HG03095 (cell line): ENCODE measurements around the gene RGS16.
"Not testable (repeated sequence)": the region's sequence is repeated elsewhere in the genome, so short reads cannot be mapped to it uniquely, and the experiment has no call there.

ENCODE experiments used
- ATAC-seq: cut with Tn5 transposase; IDR thresholded peaks from one replicate; pipeline ENCODE4 v1.9.1; 2021; ENCODE audit warnings: moderate library complexity; ENCODE audit not compliant: unreplicated experiment

RGS16 gene

GRCh38 chr1:182604175-182605164, at the start of gene RGS16:
TSS of gene RGS16 (minus strand) at chr1:182604389. CDS start at chr1:182604259, 130 bp downstream.
- ATAC-seq = peak; percentile 85

DNA sequence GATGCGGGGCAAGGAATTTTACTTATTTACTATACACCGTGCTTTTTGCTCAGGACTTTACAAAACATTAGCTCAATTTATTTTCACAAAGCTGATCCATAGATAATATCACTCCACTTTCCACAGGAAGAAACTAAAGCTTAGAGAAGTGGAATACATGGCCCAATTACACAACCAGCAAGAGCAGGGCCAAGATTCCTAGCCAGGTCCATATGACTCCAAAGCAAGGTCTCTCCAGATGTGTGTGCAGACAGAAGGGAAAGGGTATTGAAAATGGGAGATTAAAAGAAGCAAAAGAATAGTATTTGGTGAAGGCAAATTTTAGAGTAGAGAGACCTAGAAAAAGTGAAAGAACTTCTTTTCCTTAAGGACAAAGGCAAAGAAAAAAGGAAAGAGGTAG, 49.8 kb upstream of the RGS16 start:
- ATAC-seq = no peak

DNA sequence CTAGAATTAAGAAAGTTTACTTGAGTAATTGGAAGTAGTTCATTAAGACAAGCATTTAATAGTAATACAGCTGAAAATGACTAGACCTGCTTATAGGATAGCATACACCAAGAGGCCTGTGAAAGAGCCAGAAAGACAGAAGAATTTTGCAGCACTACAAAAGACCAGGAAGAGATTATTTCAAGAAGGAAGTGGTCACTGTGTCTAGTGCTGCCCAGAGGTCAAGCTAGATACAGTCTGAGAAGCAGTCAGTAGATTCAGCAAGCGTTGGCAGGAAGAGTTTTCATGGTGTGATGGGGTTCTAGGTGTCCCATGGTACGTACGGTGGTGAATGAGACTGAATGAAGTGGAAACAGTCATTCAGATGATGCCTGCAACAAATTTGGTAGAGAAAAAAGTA, 48.7 kb upstream of the RGS16 start:
- ATAC-seq = no peak

GRCh38 chr1:182651339-182651724, 47.1 kb upstream of the RGS16 start:
- ATAC-seq = no peak

DNA sequence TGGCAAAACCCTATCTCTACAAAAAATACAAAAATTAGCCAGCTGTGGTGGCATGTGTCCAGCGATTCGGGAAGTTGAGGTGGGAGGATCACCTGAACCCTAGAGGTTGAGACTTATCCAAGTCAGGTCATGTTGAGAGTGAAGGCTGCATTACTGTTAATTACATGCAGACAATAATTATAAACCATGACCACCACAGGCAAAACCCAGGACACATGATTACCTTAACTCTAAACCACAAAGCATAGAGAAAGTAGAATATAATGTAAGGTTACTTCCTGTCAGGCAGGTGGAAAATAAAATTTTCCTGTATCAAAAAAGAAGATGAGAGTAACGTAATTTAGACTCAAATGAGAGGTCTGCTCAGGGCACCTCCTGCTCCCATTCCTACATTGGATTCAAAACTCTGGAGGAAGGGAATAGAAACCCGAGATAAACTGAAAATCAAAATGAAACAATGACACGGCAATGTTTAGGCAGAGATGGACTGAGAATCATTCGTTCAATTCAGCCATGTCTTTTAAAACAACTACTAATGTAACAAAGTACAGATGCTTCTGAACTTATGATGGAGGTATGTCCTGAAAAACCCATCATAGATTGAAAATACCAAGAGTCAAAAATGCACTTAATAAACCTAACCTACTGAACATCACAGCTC, 46.6 kb upstream of the RGS16 start:
- ATAC-seq = no peak

DNA sequence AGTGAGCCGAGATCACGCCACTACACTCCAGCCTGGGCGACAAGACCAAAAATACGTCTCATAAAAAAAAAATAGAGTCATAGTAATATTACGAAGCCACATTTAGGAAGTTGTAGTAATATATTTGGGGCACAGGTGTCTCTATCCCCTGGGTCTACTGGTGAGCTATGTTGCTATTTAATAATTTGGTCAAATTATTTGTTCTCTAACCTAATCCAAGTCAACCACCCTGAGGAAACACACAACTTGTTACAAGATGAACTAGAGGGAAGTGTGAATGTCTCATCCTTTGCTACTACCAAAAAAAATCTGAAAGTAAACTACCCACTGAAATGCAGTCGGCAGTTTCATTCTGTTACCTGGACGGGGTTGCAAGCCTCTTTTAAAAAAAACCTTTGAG, 44.9 kb upstream of the RGS16 start:
- peak; percentile 47 for ATAC-seq

DNA sequence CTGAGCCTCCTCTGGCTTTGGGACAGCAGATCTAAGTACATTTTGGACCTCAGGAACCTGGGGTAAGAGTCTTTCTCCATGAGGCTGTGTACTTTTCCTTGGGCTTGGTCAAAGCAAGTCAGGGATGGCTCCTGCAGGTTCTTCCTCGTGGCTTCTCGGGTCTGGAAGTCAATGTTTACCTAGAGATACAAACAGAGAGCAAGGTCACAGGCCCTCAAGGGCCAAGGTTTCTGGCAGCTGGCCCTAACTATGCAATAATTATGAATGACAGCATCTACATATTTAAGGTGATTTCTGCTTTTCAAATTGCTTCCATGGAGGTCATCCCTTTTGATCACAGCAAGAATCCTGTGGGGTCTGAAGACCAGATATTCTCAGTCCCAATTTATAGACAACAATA, 42.5 kb upstream of the RGS16 start:
- ATAC-seq = no peak

DNA sequence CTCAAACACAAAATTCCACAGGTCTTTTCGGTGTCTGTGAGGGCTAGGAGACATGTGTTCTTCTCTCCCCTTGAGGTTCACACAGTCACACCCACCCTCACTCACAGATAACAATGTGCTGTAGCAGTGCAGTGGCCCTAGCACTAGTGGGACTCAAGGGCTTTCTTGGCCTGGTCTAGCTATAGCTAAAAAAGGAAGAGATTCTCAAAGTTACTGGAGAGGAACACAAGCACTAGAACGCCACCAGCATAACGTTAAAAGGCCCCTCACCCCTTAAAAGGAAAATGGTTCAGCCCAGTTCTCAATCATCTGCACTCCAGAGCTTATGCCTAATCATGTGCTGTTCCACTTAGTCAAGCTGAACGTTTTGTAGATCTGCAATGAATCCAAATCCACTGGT, 40.7 kb upstream of the RGS16 start:
- ATAC-seq = no peak

DNA sequence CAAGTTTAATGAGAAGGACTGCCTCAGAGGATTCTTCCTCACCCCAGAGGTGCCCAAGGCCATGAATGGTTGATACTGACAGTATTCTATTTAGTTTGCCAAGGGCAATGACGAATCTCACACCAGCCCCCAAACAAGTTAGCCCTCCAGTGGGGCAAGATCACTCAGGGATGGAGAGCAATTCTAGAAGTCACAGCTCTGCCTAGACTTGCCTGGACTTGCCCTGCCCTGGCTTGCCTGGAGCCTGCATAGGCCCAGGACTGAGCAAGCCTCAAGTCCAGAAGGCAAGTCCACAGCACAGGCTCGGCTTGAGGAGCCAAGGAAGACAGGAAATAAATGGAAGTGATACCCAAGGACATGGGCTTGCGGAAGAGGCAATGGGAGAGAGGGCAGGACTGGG, 39.5 kb upstream of the RGS16 start:
- no peak for ATAC-seq

GRCh38 chr1:182642461-182642860, 38.3 kb upstream of the RGS16 start:
- no peak for ATAC-seq

GRCh38 chr1:182641561-182641960, 37.4 kb upstream of the RGS16 start:
- no peak for ATAC-seq

- ATAC-seq = no peak
These were observed 35.1 kb upstream of the RGS16 start for GRCh38 chr1:182639330-182639729.

GRCh38 chr1:182637769-182638168, 33.6 kb upstream of the RGS16 start:
- ATAC-seq = no peak

DNA sequence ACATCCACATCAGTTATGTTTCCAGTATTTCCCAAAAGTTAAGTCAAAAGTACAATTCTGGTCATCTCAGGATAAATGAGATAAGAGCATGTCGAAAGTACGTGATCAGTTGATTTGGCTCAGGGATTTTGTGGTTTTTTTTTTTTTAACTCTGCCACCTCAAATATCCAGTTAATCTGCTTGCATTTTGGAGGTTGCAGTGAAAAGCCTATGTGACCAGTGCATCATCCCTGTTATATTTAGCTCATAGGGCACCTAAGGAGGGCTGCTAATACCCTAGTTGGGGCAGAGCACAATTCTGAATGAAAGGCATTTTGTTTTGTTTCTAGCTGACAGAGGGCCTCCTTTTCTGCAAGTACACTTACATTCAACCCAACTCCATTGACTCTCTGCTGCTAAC, 31.7 kb upstream of the RGS16 start:
- ATAC-seq = no peak

- ATAC-seq = no peak
These were observed 30.3 kb upstream of the RGS16 start for GRCh38 chr1:182634306-182635072.

DNA sequence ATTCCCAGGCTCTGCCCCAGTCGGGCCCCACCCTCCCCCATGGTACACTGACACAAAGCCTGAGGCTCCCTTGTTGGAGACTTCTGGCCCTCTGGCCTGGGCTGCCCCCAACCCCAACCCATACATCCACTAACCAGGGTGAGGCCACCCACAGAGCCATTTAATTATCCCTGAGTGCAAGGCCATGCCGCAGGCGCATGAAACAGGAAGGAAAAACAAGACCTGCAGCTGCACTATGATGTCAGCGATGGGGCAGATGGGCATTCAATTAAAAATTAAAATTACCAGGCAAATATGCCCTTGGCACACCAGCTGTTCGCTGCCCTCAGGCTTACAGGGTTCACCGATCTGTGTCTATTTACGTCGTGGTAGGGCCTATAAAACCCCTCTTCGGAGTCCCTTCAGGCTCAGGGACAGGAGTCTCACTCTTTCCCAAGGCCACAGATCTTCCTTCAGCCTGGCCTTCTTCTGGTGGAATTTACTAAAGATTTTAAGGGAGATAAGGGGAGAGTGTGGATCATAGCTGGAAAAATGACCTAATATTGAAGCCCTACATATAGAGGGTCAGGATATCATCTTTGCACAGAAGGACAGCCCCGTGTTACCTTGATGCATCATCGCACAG, 29.6 kb upstream of the RGS16 start:
- no peak for ATAC-seq

- ATAC-seq = no peak
These were observed 28.8 kb upstream of the RGS16 start for GRCh38 chr1:182633031-182633430.

DNA sequence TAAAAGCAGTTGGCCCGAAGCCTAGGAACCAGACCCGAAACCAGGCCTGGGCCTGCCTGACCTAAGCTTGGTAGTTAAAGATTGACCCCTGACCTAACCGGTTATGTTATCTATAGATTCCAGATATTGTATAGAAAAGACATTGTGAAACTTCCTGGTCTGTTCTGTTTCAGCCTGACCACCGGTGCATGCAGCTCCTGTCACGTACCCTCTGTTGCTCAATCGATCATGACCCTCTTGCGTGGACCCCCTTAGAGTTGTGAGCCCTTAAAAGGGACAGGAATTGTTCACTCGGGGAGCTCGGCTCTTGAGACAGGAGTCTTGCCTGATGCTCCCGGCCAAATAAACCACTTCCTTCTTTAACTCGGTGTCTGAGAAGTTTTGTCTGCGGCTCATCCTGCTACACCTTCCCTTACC, 28.3 kb upstream of the RGS16 start:
- not testable (repeated sequence) for ATAC-seq

DNA sequence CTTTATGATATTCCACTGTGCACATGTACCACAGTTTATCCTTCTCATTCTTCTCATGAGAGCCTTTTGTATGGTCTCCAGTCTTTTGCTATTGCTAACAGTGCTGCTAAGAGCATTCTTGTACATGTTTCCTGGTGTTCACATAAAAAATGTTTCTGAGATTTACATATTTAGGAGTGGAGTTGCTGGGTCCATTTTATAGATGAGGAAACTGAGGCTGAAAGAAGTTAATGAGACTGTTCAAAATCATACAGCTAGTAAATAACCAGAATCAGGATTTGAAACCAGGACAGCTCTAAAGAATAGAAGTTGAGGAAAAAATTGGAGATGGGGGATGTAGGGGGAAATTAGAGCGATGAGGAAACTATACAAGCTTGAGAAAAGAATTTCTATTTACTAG, 27.8 kb upstream of the RGS16 start:
- ATAC-seq = no peak

- ATAC-seq = no peak
These were observed 27.0 kb upstream of the RGS16 start for GRCh38 chr1:182631053-182631677.

DNA sequence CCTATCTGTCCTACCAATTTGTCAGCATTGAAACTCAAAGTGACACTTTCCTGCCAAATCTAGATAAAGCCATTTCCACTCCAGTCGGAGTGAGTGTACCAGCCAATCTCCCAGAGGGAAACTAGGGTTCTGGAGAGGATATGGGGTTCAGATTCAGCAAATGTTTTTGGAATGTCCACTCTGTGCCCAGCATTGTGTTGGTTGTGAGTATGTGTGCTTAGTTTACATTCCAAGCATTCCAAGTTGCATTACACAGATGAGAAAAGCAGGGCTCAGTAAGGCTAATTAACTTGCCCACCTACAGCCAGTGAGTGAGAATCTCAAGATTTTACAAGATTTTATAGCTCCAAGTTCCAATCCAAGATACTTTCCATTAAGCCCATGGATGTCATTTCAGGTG, 26.4 kb upstream of the RGS16 start:
- ATAC-seq = no peak
